Nephron (organoid): ENCODE data around the gene RGS9BP.

Experiments
- H3K27ac Mint-ChIP-seq, 3 experiments: 2 replicates each; pipeline ENCODE4 v1.8.0; 2020; ENCODE audit warnings: mixed read lengths in 3 of 3, mild to moderate bottlenecking in 2 of 3, moderate library complexity in 1 of 3
- H3K27me3 Mint-ChIP-seq: 2 replicates; pipeline ENCODE4 v1.8.0; 2021; ENCODE audit warnings: low read depth, mild to moderate bottlenecking, moderate library complexity, mixed read lengths
- H3K36me3 Mint-ChIP-seq: 2 replicates; pipeline ENCODE4 v1.8.0; 2020; ENCODE audit warnings: low read depth, mixed read lengths
- H3K4me1 Mint-ChIP-seq: 2 replicates; pipeline ENCODE4 v1.8.0; 2020; ENCODE audit warnings: mixed read lengths
- H3K4me3 Mint-ChIP-seq, 3 experiments: 2 replicates each; pipeline ENCODE4 v1.8.0; 2020; ENCODE audit warnings: mild to moderate bottlenecking in 3 of 3, mixed read lengths in 3 of 3, moderate library complexity in 2 of 3
- H3K9me3 Mint-ChIP-seq: 2 replicates; pipeline ENCODE4 v1.8.0; 2020; ENCODE audit warnings: mixed read lengths
- CTCF ChIP-seq, 3 experiments: fragments of 200-600 bp; sonication (generic); IDR thresholded peaks; one replicate each; pipeline ENCODE4 v1.5.0; 2021; ENCODE audit warnings: antibody characterized with exemption in 3 of 3; ENCODE audit not compliant: unreplicated experiment in 3 of 3

RGS9BP gene

GRCh38 chr19:32677657-32678056 is 2.0 kb downstream of the RGS9BP start:
- H3K27ac Mint-ChIP-seq, result peak overlapping the region; percentile 7 to 89 (median 54)
- no peaks in the 10 kb centered on the region for H3K9me3 Mint-ChIP-seq
- peak overlapping the region; percentile 69 to 78 (median 76) for H3K4me3 Mint-ChIP-seq
- H3K27me3 Mint-ChIP-seq, result peaks cover 37% of the 10 kb centered on the region
- H3K36me3 Mint-ChIP-seq, result no peaks in the 10 kb centered on the region
- peaks cover 27% of the 10 kb centered on the region for H3K4me1 Mint-ChIP-seq
- TF ChIP-seq CTCF (IDR thresholded peaks at IDR 0.05; ENCODE audit: unreplicated experiment in 3 of 3), result no peak

- H3K27ac Mint-ChIP-seq, result no peak overlapping the region
- TF ChIP-seq CTCF (IDR thresholded peaks at IDR 0.05; ENCODE audit: unreplicated experiment in 3 of 3), result no peak
- no peaks in the 10 kb centered on the region for H3K36me3 Mint-ChIP-seq
- H3K4me1 Mint-ChIP-seq, result peaks cover 10% of the 10 kb centered on the region
- peaks cover 26% of the 10 kb centered on the region for H3K27me3 Mint-ChIP-seq
- H3K9me3 Mint-ChIP-seq, result no peaks in the 10 kb centered on the region
- H3K4me3 Mint-ChIP-seq, result no peak overlapping the region
Observed at GRCh38 chr19:32680986-32681385, 5.3 kb downstream of the RGS9BP start.

GRCh38 chr19:32682317-32682716 is 6.7 kb downstream of the RGS9BP start:
- peaks cover 16% of the 10 kb centered on the region for H3K27me3 Mint-ChIP-seq
- no peaks in the 10 kb centered on the region for H3K36me3 Mint-ChIP-seq
- H3K4me3 Mint-ChIP-seq, result no peak overlapping the region
- peaks cover 6% of the 10 kb centered on the region for H3K4me1 Mint-ChIP-seq
- H3K9me3 Mint-ChIP-seq, result no peaks in the 10 kb centered on the region
- no peak for TF ChIP-seq CTCF (IDR thresholded peaks at IDR 0.05; ENCODE audit: unreplicated experiment in 3 of 3)
- no peak overlapping the region for H3K27ac Mint-ChIP-seq

GRCh38 chr19:32686847-32687475 is 11.3 kb downstream of the RGS9BP start:
- Mint-ChIP-seq H3K27me3 (peaks cover 4% of the 10 kb centered on the region), H3K4me3 (no peak overlapping the region), H3K9me3 (no peaks in the 10 kb centered on the region), H3K27ac (no peak overlapping the region), H3K36me3 (no peaks in the 10 kb centered on the region), H3K4me1 (peaks cover 9% of the 10 kb centered on the region)
- TF ChIP-seq CTCF (IDR thresholded peaks at IDR 0.05; ENCODE audit: unreplicated experiment in 3 of 3), result no peak

GRCh38 chr19:32687681-32688080 is 12.0 kb downstream of the RGS9BP start:
- no peak for TF ChIP-seq CTCF (IDR thresholded peaks at IDR 0.05; ENCODE audit: unreplicated experiment in 3 of 3)
- Mint-ChIP-seq H3K4me1 (peaks cover 9% of the 10 kb centered on the region), H3K9me3 (no peaks in the 10 kb centered on the region), H3K4me3 (no peak overlapping the region), H3K27ac (no peak overlapping the region), H3K27me3 (peaks cover 4% of the 10 kb centered on the region), H3K36me3 (peaks cover under 1% of the 10 kb centered on the region)

GRCh38 chr19:32688311-32688710 is 12.7 kb downstream of the RGS9BP start:
- Mint-ChIP-seq H3K4me3 (no peak overlapping the region), H3K27ac (no peak overlapping the region), H3K4me1 (peaks cover 16% of the 10 kb centered on the region), H3K27me3 (peaks cover 4% of the 10 kb centered on the region), H3K36me3 (peaks cover 6% of the 10 kb centered on the region), H3K9me3 (peaks cover 6% of the 10 kb centered on the region)
- no peak for TF ChIP-seq CTCF (IDR thresholded peaks at IDR 0.05; ENCODE audit: unreplicated experiment in 3 of 3)
